SK-N-SH treated with all-trans-retinoic acid at 6 μM for 48 hours (cell line): Measurements from ENCODE around the gene DCTD.
A peak's percentile ranks its signal among the peaks of the same experiment; 100 is the strongest.

ENCODE experiments used
- ATAC-seq: fragments of 200-7000 bp; cut with Tn5 transposase; 3 replicates; pipeline ENCODE4 v1.9.1; 2020; ENCODE audit warnings: mild to moderate bottlenecking, moderate library complexity
- ARNTL ChIP-seq: fragments of 450-650 bp; formaldehyde crosslinking; IDR thresholded peaks from 2 replicates; pipeline ENCODE4 v1.5.0; 2020; ENCODE audit warnings: low read depth, mild to moderate bottlenecking, moderate library complexity, borderline replicate concordance
- BACH2 ChIP-seq: fragments of 250-450 bp; sonication (Bioruptor Pico); IDR thresholded peaks from 2 replicates; pipeline ENCODE4 v1.9.0; 2021; ENCODE audit warnings: mild to moderate bottlenecking, borderline replicate concordance
- CREB5 ChIP-seq: fragments of 250-450 bp; sonication (Bioruptor Pico); IDR thresholded peaks from 2 replicates; pipeline ENCODE4 v1.5.1; 2020; ENCODE audit warnings: low read depth, mild to moderate bottlenecking, moderate library complexity
- ESRRG ChIP-seq: fragments of 250-450 bp; sonication (Bioruptor Pico); IDR thresholded peaks from 2 replicates; pipeline ENCODE4 v1.6.1; 2021; ENCODE audit warnings: mild to moderate bottlenecking
- GLIS3 ChIP-seq: fragments of 250-450 bp; sonication (Bioruptor Pico); IDR thresholded peaks from 2 replicates; pipeline ENCODE4 v1.5.0; 2020; ENCODE audit warnings: mild to moderate bottlenecking, moderate library complexity
- ISL1 ChIP-seq: fragments of 250-450 bp; sonication (Bioruptor Pico); IDR thresholded peaks from 2 replicates; pipeline ENCODE4 v2.1.2; 2022; ENCODE audit warnings: mild to moderate bottlenecking, moderate library complexity
- OSR1 ChIP-seq: fragments of 250-450 bp; sonication (Bioruptor Pico); IDR thresholded peaks from 2 replicates; pipeline ENCODE4 v1.8.0; 2022; ENCODE audit warnings: moderate library complexity, mild to moderate bottlenecking, inconsistent platforms
- PATZ1 ChIP-seq: fragments of 250-450 bp; sonication (Bioruptor Pico); IDR thresholded peaks from 2 replicates; pipeline ENCODE4 v1.8.0; 2020; ENCODE audit warnings: mild to moderate bottlenecking, moderate library complexity, borderline replicate concordance
- PPARA ChIP-seq: fragments of 250-450 bp; sonication (Bioruptor Pico); IDR thresholded peaks from 2 replicates; pipeline ENCODE4 v1.5.0; 2020; ENCODE audit warnings: mild to moderate bottlenecking, borderline replicate concordance
- RARB ChIP-seq: fragments of 250-450 bp; sonication (Bioruptor Pico); IDR thresholded peaks from 2 replicates; pipeline ENCODE4 v1.8.0; 2021; ENCODE audit warnings: mild to moderate bottlenecking, moderate library complexity
- SNAI2 ChIP-seq: fragments of 250-450 bp; sonication (Bioruptor Pico); IDR thresholded peaks from 2 replicates; pipeline ENCODE4 v1.5.0; 2020; ENCODE audit warnings: mild to moderate bottlenecking, moderate library complexity
- TCF4 ChIP-seq: fragments of 250-450 bp; sonication (Bioruptor Pico); IDR thresholded peaks from 2 replicates; pipeline ENCODE4 v1.8.0; 2021; ENCODE audit warnings: mild to moderate bottlenecking, moderate library complexity, borderline replicate concordance
- ZC3H10 ChIP-seq: fragments of 250-450 bp; sonication (Bioruptor Pico); IDR thresholded peaks from 2 replicates; pipeline ENCODE4 v1.5.1; 2021; ENCODE audit warnings: mild to moderate bottlenecking, moderate library complexity
- ZFP30 ChIP-seq: fragments of 450-650 bp; formaldehyde crosslinking; IDR thresholded peaks from 2 replicates; pipeline ENCODE4 v1.5.0; 2022; ENCODE audit warnings: mild to moderate bottlenecking, moderate library complexity
- ZNF565 ChIP-seq: fragments of 450-650 bp; formaldehyde crosslinking; conservative IDR thresholded peaks from 2 replicates; pipeline ENCODE4 v1.5.0; 2020; ENCODE audit warnings: low read depth, mild to moderate bottlenecking, moderate library complexity
- ZNF70 ChIP-seq: fragments of 450-650 bp; formaldehyde crosslinking; IDR thresholded peaks from 2 replicates; pipeline ENCODE4 v1.5.0; 2020; ENCODE audit warnings: mild to moderate bottlenecking, moderate library complexity
- ZNF8 ChIP-seq: fragments of 450-650 bp; formaldehyde crosslinking; IDR thresholded peaks from 2 replicates; pipeline ENCODE4 v1.5.0; 2020; ENCODE audit warnings: mild to moderate bottlenecking, moderate library complexity
- TF ChIP-seq, protein P1 (sequence below): fragments of 250-450 bp; sonication (Bioruptor Pico); IDR thresholded peaks from 2 replicates; pipeline ENCODE4 v1.5.0; 2020; ENCODE audit warnings: mild to moderate bottlenecking, moderate library complexity
- TF ChIP-seq, protein P2 (sequence below): fragments of 250-450 bp; sonication (Bioruptor Pico); IDR thresholded peaks from 2 replicates; pipeline ENCODE4 v1.5.1; 2021; ENCODE audit warnings: mild to moderate bottlenecking, moderate library complexity
- TF ChIP-seq, protein P3 (sequence below): fragments of 250-450 bp; sonication (Bioruptor Pico); IDR thresholded peaks from 2 replicates; pipeline ENCODE4 v1.8.0; 2021; ENCODE audit warnings: low read depth, mild to moderate bottlenecking, moderate library complexity, borderline replicate concordance

DCTD gene

GRCh38 chr4:182905038-182905437, 12.1 kb downstream of the DCTD start:
- TF ChIP-seq PPARA (CRISPR knock-in tag) (no peak), ZNF565 (CRISPR knock-in tag) (no peak), RARB (no peak), ZNF8 (CRISPR knock-in tag) (no peak), PATZ1 (CRISPR knock-in tag) (no peak), BACH2 (CRISPR knock-in tag) (no peak), SNAI2 (no peak), ZNF70 (no peak), GLIS3 (CRISPR knock-in tag) (no peak), ISL1 (CRISPR knock-in tag) (no peak), CREB5 (CRISPR knock-in tag) (no peak), ZC3H10 (CRISPR knock-in tag) (no peak), ESRRG (CRISPR knock-in tag) (no peak), OSR1 (CRISPR knock-in tag) (no peak), TCF4 (CRISPR knock-in tag) (no peak), ZFP30 (no peak), ARNTL (CRISPR knock-in tag) (no peak)
- TF ChIP-seq, protein P1, sequence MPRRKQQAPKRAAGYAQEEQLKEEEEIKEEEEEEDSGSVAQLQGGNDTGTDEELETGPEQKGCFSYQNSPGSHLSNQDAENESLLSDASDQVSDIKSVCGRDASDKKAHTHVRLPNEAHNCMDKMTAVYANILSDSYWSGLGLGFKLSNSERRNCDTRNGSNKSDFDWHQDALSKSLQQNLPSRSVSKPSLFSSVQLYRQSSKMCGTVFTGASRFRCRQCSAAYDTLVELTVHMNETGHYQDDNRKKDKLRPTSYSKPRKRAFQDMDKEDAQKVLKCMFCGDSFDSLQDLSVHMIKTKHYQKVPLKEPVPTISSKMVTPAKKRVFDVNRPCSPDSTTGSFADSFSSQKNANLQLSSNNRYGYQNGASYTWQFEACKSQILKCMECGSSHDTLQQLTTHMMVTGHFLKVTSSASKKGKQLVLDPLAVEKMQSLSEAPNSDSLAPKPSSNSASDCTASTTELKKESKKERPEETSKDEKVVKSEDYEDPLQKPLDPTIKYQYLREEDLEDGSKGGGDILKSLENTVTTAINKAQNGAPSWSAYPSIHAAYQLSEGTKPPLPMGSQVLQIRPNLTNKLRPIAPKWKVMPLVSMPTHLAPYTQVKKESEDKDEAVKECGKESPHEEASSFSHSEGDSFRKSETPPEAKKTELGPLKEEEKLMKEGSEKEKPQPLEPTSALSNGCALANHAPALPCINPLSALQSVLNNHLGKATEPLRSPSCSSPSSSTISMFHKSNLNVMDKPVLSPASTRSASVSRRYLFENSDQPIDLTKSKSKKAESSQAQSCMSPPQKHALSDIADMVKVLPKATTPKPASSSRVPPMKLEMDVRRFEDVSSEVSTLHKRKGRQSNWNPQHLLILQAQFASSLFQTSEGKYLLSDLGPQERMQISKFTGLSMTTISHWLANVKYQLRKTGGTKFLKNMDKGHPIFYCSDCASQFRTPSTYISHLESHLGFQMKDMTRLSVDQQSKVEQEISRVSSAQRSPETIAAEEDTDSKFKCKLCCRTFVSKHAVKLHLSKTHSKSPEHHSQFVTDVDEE (CRISPR knock-in tag): no peak
- TF ChIP-seq, protein P2, sequence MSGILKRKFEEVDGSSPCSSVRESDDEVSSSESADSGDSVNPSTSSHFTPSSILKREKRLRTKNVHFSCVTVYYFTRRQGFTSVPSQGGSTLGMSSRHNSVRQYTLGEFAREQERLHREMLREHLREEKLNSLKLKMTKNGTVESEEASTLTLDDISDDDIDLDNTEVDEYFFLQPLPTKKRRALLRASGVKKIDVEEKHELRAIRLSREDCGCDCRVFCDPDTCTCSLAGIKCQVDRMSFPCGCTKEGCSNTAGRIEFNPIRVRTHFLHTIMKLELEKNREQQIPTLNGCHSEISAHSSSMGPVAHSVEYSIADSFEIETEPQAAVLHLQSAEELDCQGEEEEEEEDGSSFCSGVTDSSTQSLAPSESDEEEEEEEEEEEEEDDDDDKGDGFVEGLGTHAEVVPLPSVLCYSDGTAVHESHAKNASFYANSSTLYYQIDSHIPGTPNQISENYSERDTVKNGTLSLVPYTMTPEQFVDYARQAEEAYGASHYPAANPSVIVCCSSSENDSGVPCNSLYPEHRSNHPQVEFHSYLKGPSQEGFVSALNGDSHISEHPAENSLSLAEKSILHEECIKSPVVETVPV (CRISPR knock-in tag): no peak
- TF ChIP-seq, protein P3, sequence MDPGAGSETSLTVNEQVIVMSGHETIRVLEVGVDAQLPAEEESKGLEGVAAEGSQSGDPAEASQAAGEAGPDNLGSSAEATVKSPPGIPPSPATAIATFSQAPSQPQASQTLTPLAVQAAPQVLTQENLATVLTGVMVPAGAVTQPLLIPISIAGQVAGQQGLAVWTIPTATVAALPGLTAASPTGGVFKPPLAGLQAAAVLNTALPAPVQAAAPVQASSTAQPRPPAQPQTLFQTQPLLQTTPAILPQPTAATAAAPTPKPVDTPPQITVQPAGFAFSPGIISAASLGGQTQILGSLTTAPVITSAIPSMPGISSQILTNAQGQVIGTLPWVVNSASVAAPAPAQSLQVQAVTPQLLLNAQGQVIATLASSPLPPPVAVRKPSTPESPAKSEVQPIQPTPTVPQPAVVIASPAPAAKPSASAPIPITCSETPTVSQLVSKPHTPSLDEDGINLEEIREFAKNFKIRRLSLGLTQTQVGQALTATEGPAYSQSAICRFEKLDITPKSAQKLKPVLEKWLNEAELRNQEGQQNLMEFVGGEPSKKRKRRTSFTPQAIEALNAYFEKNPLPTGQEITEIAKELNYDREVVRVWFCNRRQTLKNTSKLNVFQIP (CRISPR knock-in tag): no peak
- TF ChIP-seq, all 23 proteins: peak for 0
- no peak for ATAC-seq

- TF ChIP-seq TCF4 (CRISPR knock-in tag) (peak; percentile 45; the same call in 1 of the 2 replicates), CREB5 (CRISPR knock-in tag) (no peak), RARB (no peak), BACH2 (CRISPR knock-in tag) (no peak)
- TF ChIP-seq, protein P1 (CRISPR knock-in tag): no peak
Measured at GRCh38 chr4:182904211-182904761, 12.9 kb downstream of the DCTD start.

More at GRCh38 chr4:182904211-182904761, 12.9 kb downstream of the DCTD start:
- ATAC-seq: peak; percentile 68
